OCI-LY3 (cell line): ENCODE data around the gene CERCAM.
A peak's percentile ranks its signal among the peaks of the same experiment; 100 is the strongest.

Experiments used
- H2AFZ ChIP-seq: fragments of 200-600, 300-600 bp; shearing (Covaris generic); 2 replicates; pipeline ENCODE4 v1.6.0; 2014; ENCODE audit warnings: antibody characterized with exemption, low read depth, low read length
- H3K27ac ChIP-seq: fragments of 200-600, 300-600 bp; sonication (generic); 2 replicates; pipeline ENCODE4 v1.5.1; 2014; ENCODE audit warnings: mild to moderate bottlenecking, low read length, moderate library complexity, mixed read lengths
- H3K27me3 ChIP-seq: fragments of 200-600, 300-600 bp; sonication (generic); 2 replicates; pipeline ENCODE4 v1.6.1; 2014; ENCODE audit warnings: low read depth, low read length, mixed read lengths
- H3K36me3 ChIP-seq: fragments of 200-600, 300-600 bp; sonication (generic); replicated peaks from 2 replicates; pipeline ENCODE3; 2014; ENCODE audit warnings: low read depth, low read length, mixed read lengths
- H3K4me1 ChIP-seq: fragments of 300-600, 200-600 bp; sonication (generic); 2 replicates; pipeline ENCODE4 v1.6.1; 2014; ENCODE audit warnings: low read length, mixed read lengths
- H3K4me2 ChIP-seq: fragments of 200-600, 300-600 bp; sonication (generic); 2 replicates; pipeline ENCODE4 v1.6.1; 2014; ENCODE audit warnings: low read length, mixed read lengths
- H3K4me3 ChIP-seq: fragments of 300-600, 200-600 bp; sonication (generic); 2 replicates; pipeline ENCODE4 v1.5.1; 2014; ENCODE audit warnings: antibody characterized with exemption, mild to moderate bottlenecking, low read length, moderate library complexity
- H3K79me2 ChIP-seq: fragments of 300-600, 200-600 bp; shearing (Covaris generic); 2 replicates; pipeline ENCODE4 v1.6.1; 2014; ENCODE audit warnings: mild to moderate bottlenecking, low read length, mixed read lengths
- H3K9ac ChIP-seq: fragments of 300-600, 200-600 bp; shearing (Covaris generic); 2 replicates; pipeline ENCODE4 v1.6.0; 2014; ENCODE audit warnings: mild to moderate bottlenecking, low read length, moderate library complexity
- H3K9me3 ChIP-seq: fragments of 200-600, 300-600 bp; shearing (Covaris generic); 2 replicates; pipeline ENCODE4 v1.6.1; 2014; ENCODE audit warnings: low read length, mixed read lengths; ENCODE audit not compliant: insufficient read depth
- H4K20me1 ChIP-seq: fragments of 200-600, 300-600 bp; sonication (generic); 2 replicates; pipeline ENCODE4 v1.6.1; 2016; ENCODE audit warnings: low read length, mixed read lengths; ENCODE audit not compliant: insufficient read depth
- EZH2phosphoT487 ChIP-seq: fragments of 200-600 bp; shearing (Covaris generic); IDR thresholded peaks from 2 replicates; pipeline ENCODE4 v1.6.1; 2018; ENCODE audit warnings: antibody characterized with exemption, mixed run types, low read depth
- TF ChIP-seq, protein P1 (sequence below): fragments of 200-600, 300-600 bp; sonication (generic); IDR thresholded peaks from 2 replicates; pipeline ENCODE4 v1.5.1; 2014; ENCODE audit warnings: antibody characterized with exemption, low read length, low read depth

The CERCAM gene

DNA sequence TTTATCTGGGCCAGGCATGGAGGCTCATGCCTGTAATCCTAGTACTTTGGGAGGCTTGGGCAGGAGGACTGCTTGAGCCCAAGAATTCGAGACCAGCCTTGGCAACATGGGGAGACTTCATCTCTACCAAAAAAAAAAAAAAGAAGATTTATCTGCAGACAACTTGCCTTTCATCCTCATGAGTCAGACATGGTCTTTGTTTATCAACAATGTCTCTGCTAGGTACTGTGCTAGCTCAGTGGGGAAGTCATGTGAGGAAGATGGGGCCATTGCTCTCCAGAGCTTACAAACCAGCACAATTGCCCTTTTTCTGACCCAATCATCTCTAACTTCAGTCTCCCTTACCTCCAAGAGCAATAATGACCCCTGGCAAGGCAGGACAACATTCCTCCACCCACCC lies 47.9 kb upstream of the CERCAM start:
- Histone ChIP-seq H3K36me3 (peaks cover 4% of the 10 kb centered on the region), H3K4me2 (peak overlapping the region; percentile 86; the same call in 1 of the 2 replicates), H3K4me3 (no peak overlapping the region), H4K20me1 (no peaks in the 10 kb centered on the region), H2AFZ (no peak overlapping the region), H3K27ac (no peak overlapping the region), H3K9ac (no peak overlapping the region), H3K4me1 (peaks cover 13% of the 10 kb centered on the region), H3K9me3 (no peaks in the 10 kb centered on the region), H3K27me3 (no peaks in the 10 kb centered on the region), H3K79me2 (peaks cover 49% of the 10 kb centered on the region)
- TF ChIP-seq, protein P1, sequence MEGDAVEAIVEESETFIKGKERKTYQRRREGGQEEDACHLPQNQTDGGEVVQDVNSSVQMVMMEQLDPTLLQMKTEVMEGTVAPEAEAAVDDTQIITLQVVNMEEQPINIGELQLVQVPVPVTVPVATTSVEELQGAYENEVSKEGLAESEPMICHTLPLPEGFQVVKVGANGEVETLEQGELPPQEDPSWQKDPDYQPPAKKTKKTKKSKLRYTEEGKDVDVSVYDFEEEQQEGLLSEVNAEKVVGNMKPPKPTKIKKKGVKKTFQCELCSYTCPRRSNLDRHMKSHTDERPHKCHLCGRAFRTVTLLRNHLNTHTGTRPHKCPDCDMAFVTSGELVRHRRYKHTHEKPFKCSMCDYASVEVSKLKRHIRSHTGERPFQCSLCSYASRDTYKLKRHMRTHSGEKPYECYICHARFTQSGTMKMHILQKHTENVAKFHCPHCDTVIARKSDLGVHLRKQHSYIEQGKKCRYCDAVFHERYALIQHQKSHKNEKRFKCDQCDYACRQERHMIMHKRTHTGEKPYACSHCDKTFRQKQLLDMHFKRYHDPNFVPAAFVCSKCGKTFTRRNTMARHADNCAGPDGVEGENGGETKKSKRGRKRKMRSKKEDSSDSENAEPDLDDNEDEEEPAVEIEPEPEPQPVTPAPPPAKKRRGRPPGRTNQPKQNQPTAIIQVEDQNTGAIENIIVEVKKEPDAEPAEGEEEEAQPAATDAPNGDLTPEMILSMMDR: no peak
- no peak for TF ChIP-seq EZH2phosphoT487

DNA sequence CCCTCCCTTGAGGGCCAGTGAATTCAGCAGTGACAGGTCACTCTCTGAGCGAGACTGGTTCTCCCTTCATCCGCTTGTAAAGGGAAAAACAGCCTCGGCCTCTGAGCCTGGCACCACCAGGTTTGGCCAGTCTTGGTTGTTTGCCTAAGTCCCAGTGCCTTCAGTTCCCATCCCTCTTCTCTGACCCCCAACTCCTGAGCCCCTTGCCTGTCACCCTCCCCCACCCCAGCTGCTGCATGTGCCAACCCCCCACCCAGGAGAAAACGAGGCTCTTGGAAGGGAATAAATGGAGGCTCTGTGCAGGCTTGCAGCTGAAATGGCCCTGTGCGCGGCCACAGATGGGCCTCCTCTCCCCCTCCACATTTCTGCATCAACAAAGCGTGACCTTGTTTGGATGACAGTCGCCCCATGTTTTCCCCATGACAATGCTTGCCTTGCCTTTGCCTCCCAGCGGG lies 46.4 kb upstream of the CERCAM start:
- no peak overlapping the region for H3K9ac ChIP-seq

DNA sequence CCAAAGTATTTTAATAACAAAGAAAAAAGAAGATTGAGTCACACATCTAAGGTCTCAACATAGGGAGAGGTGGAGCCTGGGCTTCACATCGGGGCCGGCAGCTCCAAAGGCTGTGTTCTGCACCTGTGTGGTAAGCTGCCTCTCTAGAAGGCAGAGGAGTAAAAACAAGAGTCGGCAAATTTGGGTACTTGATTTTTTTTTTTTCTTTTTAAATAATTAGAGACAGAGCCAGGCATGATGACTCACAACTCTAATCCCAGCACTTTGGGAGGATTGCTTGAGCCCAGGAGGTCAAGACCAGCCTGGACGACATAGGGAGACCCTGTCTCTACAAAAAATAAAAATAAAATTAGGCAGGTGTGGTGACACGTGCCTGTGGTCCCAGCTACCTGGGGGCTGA lies 44.8 kb upstream of the CERCAM start:
- Histone ChIP-seq H3K4me1 (peaks cover 8% of the 10 kb centered on the region), H3K27me3 (no peaks in the 10 kb centered on the region), H3K4me2 (no peak overlapping the region), H3K9ac (no peak overlapping the region), H3K4me3 (no peak overlapping the region), H4K20me1 (no peaks in the 10 kb centered on the region), H3K27ac (no peak overlapping the region), H3K36me3 (peaks cover 4% of the 10 kb centered on the region), H3K9me3 (no peaks in the 10 kb centered on the region), H2AFZ (no peak overlapping the region), H3K79me2 (peaks cover 49% of the 10 kb centered on the region)
- TF ChIP-seq, protein P1: no peak
- no peak for TF ChIP-seq EZH2phosphoT487

More for the DNA sequence above, 46.4 kb upstream of the CERCAM start:
- TF ChIP-seq, protein P1: no peak
- no peak for TF ChIP-seq EZH2phosphoT487
- Histone ChIP-seq H3K36me3 (peaks cover 4% of the 10 kb centered on the region), H3K9me3 (no peaks in the 10 kb centered on the region), H3K27me3 (no peaks in the 10 kb centered on the region), H3K4me1 (peaks cover 13% of the 10 kb centered on the region), H4K20me1 (no peaks in the 10 kb centered on the region), H3K4me2 (no peak overlapping the region), H2AFZ (no peak overlapping the region), H3K4me3 (no peak overlapping the region), H3K27ac (no peak overlapping the region), H3K79me2 (peaks cover 49% of the 10 kb centered on the region)

DNA sequence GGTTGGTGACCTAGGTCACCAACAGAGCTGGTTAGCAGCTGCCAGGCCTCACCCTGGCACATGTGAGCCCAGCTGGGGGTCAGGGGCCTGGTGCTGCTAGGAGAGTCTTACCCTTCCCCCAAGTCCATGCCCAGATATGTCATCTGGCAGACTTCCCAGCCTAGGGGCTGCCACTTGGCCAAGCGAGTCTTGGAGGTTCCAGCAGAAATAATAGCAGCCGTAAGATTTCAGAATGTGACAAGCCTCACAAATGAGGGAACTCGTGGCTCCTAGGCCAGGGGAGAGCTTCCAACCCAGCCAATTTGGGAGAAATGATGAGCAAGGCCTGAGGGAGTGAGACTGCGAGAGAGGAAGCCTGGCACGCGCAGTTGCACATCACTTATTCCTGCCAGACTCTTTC lies 38.4 kb upstream of the CERCAM start:
- H3K4me3 ChIP-seq: no peak overlapping the region
- no peak overlapping the region for H2AFZ ChIP-seq
- H3K9me3 ChIP-seq: no peaks in the 10 kb centered on the region
- H3K79me2 ChIP-seq: no peaks in the 10 kb centered on the region
- no peaks in the 10 kb centered on the region for H3K4me1 ChIP-seq
- no peak overlapping the region for H3K4me2 ChIP-seq
- H3K9ac ChIP-seq: no peak overlapping the region
- H3K36me3 ChIP-seq: no peaks in the 10 kb centered on the region
- H3K27ac ChIP-seq: no peak overlapping the region
- H4K20me1 ChIP-seq: no peaks in the 10 kb centered on the region
- H3K27me3 ChIP-seq: no peaks in the 10 kb centered on the region
- TF ChIP-seq, protein P1: no peak
- TF ChIP-seq EZH2phosphoT487: no peak
